Stimulated activated naive CD4-positive, alpha-beta T cell treated with Interleukin-2 at 50 U/mL for 16 hours (primary cell): ENCODE measurements around the gene PC.

ENCODE experiments used
- DNase-seq: peaks from one replicate; lab custom pipeline; 2025; lab: John Stamatoyannopoulos, UW

The PC gene

DNA sequence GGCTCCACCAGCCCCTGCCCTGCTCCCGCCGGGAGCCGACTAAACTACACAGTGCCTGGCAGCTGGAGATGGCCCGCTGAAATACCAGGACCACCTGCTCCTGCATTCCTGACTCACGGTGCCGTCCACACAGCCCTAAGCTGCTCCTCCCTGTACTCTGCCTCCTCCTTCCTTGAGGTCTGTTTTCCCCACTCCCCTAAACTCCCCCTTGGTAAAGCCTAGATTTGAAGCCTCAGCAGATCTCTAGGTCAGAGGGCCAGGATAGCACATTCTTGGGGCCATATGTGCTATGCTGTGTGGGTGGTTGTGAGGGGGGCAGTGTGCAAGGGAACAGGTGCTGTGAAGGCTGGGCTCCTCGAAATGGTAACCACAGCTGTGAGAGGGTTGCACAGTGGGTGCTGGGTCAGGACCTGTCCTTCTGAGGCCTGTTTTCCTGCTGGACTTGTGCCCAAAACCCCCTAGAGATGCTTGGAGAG is 91.6 kb downstream of the PC start:
- DNase-seq: no peak

DNA sequence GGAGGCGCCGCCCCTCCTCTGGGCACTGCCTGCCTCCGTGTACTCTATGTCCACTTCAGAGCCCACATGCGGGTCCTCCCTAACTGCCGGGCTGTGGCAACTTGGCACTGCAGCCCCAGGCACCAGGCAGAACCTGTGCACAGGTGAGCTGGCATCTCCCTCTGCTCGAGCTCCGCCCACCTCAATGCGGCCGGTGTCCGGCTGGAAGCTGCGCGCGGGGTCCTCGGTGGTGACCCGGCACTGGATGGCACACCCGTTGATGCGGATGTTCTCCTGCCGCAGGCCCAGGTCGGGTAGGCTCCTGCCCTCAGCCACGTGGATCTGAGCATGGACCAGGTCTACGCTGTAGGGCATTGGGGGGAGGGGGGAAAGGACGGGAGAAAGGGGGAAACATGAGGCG is 92.2 kb downstream of the PC start:
- DNase-seq: no peak

- DNase-seq: no peak
These were observed 93.1 kb downstream of the PC start for GRCh38 chr11:66864924-66865697.

DNA sequence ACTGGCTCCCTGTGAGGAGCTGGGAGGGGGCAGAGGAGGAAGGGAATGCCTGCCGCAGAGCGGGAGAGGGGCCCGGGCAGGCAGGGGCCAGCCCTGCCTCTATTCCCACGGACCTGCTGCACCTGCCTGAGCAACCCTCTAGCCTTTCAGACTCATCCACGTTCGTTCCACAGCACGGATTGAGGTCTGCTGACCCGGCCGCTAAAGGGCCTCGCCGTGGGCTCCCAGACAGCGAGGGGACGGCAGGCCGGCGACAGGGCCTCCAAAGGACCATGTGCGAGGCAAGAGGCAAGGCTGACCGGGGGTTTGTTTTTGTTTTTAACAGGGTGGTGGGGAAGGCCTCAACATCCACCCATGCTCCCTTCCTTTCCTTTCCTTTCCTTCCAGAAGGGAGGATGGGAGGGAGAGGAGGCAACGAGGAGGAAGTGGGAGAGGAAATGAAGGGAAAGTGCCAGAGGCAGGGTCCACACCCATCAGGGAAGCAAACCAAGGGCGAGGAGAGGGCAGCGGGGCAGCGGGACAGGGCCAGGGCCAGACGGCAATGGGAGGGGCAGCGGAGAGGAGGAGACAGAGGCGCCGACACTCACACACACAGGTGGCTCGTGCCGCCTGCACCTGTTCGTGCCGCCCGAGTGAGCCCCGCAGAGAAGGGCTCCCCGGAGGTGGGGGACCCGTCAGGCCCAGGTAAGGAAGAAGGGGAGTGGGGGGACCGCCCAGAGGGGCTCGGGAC is 93.8 kb downstream of the PC start:
- no peak for DNase-seq

GRCh38 chr11:66863428-66864125 is 94.6 kb downstream of the PC start:
- DNase-seq: no peak

DNA sequence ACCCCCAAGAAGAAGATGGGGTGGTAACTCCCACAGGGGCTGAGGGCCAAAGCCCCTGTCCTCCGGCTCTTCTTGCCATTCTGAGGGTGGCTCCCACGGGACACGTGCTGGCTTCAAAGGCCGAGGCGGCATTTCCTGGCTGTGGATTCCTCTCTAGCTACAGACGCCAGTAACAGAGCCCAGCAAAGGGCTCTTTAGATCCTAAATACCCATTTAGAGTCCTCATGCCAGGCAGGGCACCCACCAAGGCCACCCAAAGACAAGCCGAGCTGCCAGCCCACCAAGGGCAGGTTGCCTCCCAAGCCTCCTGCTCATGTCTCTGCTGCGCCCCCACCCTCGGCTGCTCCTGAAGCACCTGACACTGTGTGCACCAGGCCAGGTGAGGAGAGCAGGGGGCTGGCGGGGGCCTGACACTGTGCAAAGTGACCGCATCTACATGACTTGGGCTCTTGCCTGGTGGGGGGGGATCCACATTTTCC is 95.6 kb downstream of the PC start:
- no peak for DNase-seq

GRCh38 chr11:66861774-66862558 is 96.2 kb downstream of the PC start:
- DNase-seq: no peak

- DNase-seq: no peak
These were observed 97.0 kb downstream of the PC start for GRCh38 chr11:66861038-66861773.

- DNase-seq: no peak
These were observed 97.7 kb downstream of the PC start for GRCh38 chr11:66860449-66860831.

- DNase-seq: no peak
These were observed 98.3 kb downstream of the PC start for GRCh38 chr11:66859686-66860448.

DNA sequence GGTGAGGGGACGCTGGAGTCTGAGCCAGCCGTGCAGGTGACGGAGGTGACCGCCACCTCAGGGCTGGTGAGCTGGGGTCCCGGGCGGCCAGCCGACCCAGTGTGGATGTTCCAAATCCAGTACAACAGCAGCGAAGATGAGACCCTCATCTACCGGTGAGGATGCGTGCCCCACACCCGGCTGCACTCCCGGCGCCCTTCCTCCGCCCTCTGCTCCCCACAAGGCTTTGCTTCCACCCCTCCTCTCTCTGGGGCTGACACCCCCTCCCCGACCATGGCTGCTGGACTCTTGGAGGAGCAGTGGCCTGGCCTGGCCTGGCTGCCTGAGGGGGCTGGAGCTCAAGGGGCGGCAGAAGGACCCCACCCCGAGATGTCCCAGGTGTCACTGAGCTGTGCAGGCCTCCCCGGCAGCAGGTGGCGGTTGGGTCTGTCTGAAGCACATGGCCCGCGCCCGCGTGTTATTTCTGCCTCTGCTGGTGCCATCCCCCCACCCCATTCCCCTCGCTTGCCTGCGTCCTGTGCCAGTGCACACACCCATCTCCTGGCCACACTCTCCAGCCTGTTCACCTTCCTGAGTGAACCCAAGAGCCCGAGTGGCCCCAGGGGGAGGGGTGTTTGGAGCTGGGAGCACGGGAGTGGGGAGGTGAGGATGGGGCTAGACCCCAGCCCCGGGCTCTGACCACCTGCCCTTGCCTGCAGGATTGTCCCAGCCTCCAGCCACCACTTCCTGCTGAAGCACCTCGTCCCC is 99.1 kb downstream of the PC start:
- no peak for DNase-seq

DNA sequence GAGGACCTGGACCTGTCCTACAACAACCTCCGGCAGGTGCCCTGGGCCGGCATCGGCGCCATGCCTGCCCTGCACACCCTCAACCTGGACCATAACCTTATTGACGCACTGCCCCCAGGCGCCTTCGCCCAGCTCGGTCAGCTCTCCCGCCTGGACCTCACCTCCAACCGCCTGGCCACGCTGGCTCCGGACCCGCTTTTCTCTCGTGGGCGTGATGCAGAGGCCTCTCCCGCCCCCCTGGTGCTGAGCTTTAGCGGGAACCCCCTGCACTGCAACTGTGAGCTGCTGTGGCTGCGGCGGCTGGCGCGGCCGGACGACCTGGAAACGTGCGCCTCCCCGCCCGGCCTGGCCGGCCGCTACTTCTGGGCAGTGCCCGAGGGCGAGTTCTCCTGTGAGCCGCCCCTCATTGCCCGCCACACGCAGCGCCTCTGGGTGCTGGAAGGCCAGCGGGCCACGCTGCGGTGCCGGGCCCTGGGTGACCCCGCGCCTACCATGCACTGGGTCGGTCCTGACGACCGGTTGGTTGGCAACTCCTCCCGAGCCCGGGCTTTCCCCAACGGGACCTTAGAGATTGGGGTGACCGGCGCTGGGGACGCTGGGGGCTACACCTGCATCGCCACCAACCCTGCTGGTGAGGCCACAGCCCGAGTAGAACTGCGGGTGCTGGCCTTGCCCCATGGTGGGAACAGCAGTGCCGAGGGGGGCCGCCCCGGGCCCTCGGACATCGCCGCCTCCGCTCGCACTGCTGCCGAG is 99.8 kb downstream of the PC start:
- no peak for DNase-seq

- DNase-seq: no peak
These were observed 100.3 kb downstream of the PC start for GRCh38 chr11:66857927-66858185.

DNA sequence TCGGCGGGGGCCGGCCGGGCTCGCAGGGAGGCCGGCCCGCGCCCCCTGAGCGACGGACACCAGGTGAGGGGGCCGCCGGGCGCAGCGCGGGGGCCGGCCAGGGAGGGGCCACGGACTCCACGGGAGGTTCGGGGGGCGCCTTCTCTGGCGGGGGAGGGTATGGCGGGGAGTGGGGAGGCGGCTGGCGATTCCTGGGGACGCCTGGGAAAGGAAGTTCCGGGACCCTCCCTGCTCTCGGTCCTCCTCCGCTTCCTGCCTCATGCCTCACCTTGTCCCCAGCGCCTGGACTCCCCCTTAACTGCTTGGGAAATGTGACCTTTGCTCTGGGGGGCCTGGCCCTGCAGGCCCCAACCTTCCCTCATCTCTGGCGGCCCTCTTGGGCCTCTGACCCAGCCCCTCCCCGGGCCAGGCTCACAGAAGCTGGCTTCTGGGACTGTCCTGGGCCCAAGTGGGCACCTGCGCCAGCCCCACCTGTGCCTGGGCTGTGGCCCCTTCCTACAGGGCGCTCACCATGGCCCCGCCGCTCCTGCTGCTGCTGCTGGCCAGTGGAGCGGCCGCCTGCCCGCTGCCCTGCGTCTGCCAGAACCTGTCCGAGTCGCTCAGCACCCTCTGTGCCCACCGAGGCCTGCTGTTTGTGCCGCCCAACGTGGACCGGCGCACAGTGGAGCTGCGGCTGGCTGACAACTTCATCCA is 100.8 kb downstream of the PC start:
- no peak for DNase-seq

- no peak for DNase-seq
These were observed 101.5 kb downstream of the PC start, which contains the start of gene LRFN4 for GRCh38 chr11:66856496-66857233. LRFN4 (plus strand) TSS chr11:66857064; CDS start chr11:66857745, 681 bp downstream.

GRCh38 chr11:66855574-66856495 is 102.3 kb downstream of the PC start:
- peak; percentile 82 for DNase-seq

GRCh38 chr11:66854729-66855211 is 103.4 kb downstream of the PC start:
- no peak for DNase-seq
